ENCODE results near the gene IMPA2.
"Not testable (repeated sequence)": the region's sequence is repeated elsewhere in the genome, so short reads cannot be mapped to it uniquely, and the experiment has no call there.

The IMPA2 gene

DNA sequence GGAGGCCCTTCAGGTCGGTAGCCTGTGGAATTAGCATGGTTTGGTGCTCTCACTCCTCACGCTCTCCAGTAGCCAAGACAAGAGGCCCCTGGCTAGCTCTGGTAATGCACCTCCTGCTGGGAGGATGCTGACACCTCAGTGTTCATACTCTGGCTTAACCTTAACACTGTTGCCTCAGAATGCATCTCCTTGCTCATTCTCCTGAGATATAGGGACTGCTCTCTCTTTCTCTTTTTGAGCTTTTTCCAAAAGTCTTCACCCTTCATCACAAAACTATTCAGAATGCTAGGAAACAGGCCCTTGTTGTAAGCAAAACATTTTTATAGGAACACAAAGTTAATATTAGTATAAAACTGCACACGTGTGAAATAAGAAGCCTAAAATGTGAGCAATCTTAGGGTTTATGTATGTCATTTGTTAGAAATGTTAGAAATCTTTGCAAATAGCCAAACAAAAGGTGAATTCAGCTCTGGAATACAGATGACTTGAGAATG is 17.3 kb upstream of the IMPA2 start:
- no peak for DNase-seq

DNA sequence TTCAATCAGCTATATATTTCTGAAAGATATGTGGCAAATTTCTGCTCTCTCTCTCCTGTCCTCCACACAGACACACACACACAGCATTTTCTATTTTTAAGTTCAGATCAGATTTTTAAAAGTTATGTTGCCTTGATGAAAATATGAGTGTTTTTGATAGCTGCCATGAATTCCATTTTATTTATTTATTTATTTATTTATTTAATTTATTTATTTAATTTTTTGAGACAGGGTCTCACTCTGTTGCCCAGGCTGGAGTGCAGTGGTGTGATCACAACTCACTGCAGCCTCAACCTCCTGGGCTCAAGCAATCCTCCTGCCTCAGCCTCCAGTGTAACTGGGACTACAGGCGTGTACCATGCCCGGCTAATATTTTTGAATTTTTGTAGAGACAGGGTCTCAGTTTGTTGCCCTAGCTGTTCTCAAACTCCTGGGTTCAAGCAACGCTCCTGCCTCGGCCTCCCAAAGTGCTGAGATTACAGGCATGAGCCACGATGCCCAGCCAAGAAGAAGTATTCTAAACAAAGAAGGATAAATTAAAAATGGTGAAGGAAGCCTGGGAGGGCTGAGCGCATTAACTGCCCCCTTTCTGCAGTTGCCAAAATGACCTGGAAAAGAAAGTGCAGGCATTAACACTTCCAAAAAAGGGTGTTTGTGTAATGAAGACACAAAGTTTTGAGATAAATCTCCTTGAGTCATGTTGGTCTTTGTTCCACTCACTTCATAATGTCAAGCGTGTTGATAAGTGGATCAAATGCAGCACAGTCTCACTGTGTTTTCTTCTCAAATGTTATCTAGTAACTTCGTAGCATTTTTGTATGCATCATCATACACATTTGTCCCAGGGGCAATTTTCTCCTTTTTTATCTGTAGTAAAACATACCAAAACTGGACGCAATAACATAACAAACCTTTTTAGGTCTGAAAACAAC is 11.1 kb upstream of the IMPA2 start:
- DNase-seq: no peak

DNA sequence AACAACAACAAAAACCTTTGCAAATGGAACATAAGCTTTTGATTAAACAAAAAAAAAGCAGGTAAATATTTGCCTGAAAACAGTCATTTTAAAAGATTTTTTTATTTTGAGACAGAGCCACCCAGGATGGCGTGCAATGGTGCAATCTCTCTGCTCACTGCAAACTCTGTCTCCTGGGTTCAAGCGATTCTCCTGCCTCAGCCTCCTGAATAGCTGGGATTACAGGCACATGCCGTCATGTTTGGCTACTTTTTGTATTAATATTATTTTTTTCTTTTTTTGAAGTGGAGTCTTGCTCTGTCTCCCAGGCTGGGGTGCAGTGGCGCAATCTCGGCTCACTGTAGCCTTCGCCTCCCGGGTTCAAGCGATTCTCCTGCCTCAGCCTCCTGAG is 10.5 kb upstream of the IMPA2 start:
- DNase-seq: not testable (repeated sequence)

DNA sequence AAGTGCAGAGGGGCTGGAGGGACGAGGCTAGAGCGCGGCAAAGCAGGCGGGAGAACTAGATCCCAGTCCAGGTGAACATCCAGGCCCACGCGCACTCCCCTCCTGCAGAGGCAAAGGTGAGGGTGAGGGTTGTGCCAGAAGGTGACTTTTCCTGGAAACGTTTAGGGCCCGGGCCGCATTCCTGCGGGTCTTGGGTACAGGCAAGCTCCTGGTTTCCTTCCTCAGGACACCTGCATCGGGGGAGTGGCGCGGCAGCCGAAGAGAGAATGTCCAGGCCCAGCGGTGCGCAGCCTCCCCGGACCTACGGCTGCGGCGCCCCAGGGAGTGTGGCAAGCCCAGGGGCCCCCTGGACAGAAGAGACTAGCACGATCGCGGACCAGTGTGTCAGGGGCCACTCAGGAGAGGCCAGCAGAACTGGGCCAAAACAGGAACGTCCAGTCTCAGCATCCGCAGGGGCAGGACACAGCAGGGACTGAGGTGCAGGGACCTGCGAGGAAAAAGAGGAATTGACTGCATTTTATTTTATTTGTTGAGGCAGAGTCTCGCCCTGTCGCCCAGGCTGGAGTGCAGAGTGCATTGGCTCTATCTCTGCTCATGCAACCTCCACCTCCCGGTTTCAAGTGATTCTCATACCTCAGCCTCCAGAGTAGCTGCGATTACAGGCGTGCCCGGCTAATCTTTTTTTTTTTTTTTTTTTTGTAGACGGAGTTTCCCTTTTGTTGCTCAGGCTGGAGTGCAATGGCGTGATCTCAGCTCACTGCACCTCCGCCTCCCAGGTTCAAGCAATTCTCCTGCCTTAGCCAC is 8.7 kb upstream of the IMPA2 start:
- no peak for DNase-seq

DNA sequence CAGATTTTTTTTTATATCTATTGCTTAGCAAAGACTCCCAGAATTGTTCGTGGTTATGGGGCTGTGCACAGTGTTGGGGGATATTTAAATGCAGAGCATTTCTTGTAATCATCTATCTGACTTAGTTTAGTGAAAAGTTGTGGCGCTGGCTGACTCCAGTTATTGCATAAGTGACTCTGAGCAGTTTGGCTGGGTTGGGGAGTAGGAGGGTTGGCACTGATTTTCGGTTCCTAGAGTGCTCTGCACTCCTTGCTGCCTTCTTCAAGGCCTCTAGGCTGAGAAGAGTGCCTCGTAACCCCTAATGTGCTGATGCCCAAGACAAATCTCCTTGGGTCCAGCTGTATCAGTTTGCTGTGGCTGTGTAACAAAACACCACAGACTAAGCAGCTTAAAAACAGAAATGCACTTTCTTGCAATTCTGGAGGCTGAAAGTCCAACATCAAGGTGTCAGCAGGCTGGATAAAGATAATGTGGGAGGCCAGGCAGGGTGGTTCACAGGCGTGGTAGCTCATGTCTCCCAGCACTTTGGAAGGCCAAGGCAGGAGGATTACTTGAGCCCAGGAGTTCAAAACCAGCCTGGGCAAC is 6.5 kb upstream of the IMPA2 start:
- DNase-seq: no peak

DNA sequence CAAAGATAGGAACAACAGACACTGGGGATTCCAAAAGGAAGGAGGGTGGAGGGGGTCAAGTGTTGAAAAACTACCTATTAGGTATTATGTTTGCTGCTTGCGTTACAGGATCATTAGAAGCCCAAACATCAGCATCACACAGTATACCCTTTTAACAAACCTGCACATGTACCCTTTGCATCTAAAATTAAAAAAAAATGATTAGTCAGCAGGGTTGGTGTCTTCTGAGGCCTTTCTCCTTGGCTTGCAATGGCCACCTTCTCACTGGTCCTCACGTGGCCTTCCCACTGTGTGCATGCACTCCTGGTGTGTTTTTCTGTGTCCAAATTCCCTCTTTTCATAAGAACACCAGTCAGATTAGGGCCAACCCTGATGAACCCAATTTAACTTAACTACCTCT is 5.6 kb upstream of the IMPA2 start:
- DNase-seq: no peak

DNA sequence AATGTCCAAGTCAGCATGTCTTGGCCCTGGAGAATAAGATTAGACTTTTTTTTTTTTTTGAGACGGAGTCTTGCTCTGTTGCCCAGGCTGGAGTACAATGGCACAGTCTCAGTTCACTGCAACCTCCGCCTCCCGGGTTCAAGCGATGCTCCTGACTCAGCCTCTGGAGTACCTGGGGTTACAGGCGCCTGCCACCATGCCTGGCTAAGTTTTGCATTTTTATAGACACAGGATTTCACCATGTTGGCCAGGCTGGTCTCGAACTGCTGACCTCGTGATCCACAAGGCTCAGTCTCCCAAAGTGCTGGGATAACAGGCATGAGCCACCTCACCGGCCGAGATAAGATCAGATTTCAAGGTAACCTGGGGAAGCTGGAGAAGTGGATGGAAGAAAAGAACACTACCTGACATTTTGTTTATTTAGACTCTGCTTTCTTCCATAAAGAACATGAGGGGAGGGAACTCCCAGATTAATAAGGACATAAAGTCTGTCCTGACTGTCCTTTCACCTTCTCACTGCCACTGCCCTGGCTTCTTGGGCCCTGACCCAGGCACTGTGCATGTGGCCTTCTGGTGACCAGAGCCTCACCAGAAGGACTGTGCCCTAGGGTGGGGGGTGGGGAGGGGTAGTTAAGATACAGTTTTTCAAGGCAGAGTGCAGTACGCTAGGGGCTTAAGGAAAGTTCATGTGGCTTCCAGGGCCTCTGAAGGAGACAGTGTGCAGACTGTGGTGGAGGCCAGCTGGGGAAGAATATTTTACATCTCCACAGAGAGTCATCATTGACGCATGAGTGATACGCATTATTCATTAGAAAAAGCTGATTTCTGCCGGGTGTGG is 4.8 kb upstream of the IMPA2 start:
- no peak for DNase-seq

DNA sequence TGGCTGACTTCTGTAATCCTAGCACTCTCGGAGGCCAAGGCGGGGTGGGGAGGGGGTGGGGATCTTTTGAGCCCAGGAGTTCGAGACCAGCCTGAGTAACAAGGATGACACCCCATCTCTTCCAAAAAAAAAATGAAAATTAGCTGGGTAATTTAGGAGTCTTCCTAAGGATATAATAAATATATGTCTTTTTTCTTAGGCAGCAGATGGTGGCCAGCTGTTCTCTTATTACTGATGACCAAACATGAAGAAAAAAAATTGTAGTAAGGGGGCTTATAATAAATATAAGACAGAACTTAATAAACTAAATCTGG is 4.2 kb upstream of the IMPA2 start:
- DNase-seq: no peak

DNA sequence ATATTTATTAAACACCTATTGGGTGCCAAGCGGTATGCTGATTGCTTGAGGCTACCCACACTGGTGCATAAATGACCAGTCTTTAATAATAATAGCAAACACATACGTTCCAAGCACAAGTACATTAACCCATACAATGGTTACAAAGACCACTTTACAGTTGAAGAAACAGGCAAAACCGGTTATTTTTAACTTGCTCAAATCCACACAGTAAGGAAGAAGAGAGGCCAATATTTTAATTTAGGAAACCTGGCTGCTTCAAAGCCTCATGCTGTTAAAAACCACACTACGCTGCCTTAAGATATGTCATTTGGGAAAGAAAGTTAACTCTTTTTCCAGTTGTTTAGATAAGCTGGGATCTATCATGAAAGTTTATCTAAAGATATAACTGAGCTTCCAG is 2.4 kb upstream of the IMPA2 start:
- no peak for DNase-seq

DNA sequence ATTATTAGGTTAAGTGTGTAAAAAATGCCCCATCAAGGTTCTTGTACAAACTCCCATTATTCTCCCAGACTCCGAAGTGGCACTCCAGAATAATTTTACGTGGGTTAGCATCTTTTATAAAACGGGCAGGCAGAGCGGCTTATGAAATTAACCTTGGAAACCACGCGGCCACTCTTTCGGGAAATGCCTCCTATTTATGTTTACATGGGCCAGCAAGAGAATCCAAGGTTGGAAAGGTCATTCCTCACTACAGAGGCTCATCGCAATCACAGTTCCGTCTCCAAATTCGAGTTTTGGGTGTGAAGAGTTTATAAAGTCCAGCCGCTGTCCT is 1.2 kb upstream of the IMPA2 start:
- no peak for DNase-seq

DNA sequence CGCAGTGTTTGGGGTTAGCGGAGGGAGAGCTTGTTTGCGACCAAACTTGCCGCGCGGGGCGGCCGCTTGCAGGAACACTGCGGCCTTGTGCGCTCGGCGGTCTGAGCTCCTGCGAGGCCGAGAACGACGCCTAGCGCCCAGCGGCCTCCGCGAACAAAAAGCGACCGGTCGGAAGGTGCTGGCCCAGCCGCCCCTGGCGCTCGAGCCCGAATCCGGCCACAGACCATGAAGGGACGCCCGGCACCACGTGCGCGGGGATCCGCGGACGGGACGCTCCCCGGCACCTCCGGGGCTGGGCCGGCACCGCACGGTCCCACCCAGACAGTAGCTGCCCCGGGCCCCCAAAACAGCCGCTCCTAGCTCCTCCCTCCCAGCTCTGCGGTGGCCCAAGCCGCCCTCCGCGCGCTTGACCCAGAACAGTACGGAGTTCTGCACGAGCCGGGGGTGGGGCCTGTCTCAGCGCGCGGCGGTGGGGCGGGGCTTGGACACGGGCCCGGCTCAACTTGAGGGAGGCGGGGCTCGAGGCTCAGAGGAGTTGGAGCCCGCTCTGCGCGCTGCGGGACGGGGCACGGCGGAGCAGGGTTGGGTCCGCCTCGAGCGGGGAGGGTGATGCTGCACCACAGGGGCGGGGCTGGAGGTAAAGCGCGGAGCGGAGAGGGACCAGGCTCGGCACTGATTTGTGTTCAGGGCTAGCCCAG is 664 bp upstream of the IMPA2 start:
- peak; percentile 83 for DNase-seq

DNA sequence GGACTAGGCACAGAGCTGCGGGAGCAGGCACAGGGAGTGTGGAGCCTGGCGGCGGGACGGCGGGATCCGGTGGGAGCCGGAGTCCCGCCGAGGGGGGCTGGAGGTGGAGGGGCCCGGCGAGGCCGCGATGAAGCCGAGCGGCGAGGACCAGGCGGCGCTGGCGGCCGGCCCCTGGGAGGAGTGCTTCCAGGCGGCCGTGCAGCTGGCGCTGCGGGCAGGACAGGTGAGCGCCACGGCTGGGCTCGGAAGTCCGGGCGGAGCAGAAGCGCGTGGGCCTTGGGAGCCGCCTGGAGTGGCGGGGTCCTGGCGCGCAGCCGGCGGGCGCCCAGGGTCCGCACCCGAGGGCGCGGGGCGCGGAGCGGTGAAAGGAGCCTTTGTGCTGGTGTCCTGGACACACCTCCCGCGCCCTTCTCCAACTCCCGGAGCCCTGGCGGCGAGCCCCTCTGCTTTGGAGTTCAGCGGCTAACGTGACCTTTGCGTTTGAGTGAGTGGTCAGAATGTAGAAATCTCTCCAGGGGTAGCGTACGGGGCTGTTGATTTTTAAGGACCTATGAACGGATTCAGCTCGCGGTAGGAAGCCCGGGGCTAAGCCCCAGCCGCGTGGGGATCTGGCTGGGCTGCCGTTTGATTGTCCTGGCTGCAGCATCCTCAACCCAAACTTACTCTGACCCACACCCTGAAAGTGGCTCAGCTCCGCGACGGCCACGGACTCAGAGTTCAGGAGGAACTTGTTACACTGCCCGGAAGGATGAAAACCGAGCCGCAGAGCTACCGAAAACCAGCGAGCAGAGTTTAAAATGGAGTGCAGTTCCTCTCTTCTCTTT is 448 bp downstream of the IMPA2 start:
- DNase-seq: no peak

DNA sequence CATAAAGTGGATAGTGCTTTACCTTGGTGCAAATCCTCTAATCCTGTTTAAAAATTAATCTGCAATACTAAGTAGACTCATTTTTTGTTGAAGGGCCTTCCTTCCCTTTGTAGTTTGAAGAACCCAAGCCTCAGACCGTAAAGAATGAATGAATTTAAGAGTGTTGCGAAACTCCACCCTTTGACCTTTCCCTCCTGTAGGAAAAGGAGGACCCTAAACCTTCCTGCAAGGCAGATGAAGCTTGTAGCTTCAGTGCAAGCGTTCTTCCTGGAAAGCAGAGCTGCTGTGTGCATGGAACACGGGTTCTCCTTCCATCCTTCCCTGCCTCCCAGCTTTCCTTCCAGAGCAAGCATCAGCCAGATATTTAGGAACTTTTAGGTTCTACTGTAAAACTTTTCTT is 1.7 kb downstream of the IMPA2 start:
- no peak for DNase-seq

DNA sequence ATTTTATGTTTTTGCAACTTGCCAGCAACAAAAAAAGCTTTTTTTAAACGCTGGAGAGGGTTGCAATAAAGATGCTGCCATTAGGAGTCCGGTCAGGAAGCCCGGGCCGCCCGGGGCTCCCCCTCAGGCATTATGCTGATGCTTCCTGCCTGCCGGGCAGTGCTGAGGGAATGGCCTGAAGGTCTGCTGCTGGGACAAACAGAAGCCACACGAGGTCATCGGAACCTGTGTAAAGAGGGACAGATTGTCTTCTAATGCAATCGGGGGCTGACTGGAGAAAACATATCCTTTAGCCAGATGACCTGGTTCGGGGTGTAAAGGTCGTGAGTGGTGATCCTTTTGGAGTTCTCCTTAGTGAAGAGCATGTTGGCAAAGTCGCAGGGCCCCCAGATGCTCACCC is 2.3 kb downstream of the IMPA2 start:
- DNase-seq: no peak

DNA sequence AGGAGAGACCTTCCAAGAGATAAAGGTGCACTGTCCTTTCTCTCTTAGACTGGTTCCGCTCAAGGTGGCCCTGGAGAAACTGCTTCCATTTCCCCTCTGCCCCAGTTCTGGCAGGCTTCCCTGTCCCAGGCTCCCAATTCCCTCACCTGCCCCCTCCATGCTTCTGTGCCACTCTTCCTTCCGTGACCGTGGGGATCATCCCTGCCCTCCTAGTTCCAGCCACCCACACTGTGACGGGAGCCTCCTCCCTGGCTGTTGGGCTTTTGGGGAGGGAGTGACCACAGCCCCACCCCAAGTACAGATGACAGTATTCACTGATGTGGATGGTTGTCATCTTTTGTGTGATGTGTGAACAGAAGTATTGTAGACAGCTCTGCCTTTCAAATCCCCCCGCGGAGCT is 2.8 kb downstream of the IMPA2 start:
- no peak for DNase-seq

DNA sequence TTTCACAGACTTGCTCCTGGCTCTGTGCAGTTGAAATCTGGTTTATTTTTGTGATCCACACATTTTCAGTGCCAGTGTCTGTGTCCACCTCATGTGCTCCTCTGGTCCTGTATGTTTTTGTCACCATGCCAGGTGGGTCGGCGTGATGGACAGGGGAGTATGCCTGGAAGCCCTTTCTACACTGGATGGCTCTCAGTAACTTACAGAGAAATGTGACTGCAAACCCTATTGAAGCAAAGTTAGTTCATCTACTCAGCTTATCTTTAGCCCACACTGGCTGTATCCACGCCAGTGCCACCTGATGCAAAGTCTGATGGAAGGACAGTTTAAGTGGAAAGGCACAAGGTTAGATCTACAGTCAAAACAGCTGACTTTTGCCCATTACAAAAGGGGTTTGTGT is 4.3 kb downstream of the IMPA2 start:
- no peak for DNase-seq

DNA sequence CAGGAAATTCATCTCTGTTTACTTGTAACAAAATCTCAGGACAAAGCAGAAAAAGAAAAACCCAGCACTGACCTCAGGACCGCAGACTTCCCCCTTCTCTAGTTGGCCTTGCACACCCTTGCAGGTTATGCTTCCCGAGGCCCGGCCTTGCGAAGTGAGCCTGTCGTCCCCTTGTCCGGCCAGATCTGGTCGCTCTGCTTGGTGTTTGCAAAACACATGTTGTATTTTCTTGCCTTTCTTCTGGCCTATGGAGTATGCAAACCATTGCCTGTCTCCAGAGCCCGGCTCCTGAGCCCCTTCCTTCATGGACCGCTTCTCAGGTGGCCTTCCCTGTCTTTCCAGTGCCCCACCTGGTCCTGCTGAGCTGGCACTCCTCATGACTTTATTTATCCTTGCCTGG is 4.8 kb downstream of the IMPA2 start:
- no peak for DNase-seq

DNA sequence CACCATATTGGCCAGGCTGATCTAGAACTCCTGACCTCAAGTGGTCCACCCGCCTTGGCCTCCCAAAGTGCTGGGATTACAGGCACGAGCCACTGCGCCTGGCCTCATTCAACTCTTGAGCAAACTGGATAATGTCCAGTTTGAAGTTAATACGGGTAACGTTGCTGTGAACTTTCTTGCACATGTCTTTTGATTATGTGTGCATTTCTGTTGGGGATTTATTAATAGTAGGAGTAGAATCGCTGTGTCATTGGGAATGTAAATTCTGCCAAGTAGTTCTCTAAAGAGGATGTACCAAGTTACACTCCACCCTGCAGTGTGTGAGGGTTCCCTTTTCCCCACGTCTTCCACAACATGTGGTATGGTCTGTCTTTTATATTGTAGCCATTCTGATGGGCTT is 6.2 kb downstream of the IMPA2 start:
- DNase-seq: no peak

DNA sequence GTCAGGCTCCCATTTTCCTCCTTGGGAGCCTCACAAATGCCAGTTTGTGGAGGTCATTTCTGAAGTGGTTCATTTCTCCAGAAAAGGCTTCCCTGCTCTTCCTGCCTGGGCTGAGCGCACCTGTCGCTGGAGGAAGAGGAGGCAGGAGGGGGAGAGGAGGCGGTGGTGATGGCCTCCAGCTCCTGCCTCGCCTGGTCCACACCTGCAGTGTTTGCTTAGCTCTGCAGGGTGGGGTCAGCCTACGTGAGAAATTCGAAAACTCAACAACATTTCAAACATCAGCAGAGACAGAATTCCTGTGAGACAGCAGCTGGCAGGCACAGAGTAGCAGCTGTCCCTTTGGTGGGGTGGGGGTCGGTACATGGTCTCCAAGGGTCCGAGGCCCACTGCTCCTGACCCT is 7.9 kb downstream of the IMPA2 start:
- no peak for DNase-seq

DNA sequence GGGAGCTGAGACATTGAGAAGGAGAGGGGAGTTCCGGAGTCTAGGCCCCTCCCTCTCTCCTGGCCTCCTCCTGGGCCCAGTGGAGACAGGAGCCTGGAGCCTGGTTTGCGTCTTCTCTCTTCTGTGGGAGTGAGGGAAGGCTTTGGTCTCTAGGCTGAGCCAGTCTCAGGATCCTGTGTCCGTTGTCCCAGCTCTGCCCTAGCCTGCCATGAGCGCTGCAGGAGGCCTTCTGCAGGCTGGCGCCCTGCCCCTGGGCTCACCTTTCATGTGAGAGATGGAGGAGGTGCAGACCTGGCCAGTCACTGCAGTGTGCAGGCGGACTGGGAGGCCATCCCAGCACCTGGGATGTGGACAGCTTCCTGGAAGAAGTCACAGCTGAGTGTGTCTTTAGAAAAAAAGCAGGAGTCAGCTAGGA is 8.7 kb downstream of the IMPA2 start:
- no peak for DNase-seq

DNA sequence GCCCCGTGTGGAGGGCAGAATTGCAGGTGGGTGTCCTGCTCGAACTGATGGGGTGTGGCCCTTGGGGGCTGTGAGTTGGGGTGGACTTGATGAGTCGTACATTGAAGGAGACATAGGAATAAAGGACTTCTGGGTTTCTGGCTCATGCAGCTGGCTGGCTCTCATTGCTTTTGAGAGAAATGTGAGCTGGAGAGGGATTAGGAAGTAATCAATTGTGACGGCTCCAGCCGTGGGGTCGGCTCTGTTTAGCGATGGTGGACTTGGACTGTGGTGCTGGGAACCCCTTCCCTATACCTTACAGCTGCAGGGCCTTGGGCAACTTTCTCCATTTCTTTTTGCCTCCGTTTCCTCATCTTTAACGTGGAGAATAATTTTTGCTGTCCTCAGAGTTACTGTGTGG is 9.2 kb downstream of the IMPA2 start:
- no peak for DNase-seq

All from kidney glomerular epithelial cell (primary cell).